ENCODE results near the gene SAFB.
A peak's percentile ranks its signal among the peaks of the same experiment; 100 is the strongest.

DNA sequence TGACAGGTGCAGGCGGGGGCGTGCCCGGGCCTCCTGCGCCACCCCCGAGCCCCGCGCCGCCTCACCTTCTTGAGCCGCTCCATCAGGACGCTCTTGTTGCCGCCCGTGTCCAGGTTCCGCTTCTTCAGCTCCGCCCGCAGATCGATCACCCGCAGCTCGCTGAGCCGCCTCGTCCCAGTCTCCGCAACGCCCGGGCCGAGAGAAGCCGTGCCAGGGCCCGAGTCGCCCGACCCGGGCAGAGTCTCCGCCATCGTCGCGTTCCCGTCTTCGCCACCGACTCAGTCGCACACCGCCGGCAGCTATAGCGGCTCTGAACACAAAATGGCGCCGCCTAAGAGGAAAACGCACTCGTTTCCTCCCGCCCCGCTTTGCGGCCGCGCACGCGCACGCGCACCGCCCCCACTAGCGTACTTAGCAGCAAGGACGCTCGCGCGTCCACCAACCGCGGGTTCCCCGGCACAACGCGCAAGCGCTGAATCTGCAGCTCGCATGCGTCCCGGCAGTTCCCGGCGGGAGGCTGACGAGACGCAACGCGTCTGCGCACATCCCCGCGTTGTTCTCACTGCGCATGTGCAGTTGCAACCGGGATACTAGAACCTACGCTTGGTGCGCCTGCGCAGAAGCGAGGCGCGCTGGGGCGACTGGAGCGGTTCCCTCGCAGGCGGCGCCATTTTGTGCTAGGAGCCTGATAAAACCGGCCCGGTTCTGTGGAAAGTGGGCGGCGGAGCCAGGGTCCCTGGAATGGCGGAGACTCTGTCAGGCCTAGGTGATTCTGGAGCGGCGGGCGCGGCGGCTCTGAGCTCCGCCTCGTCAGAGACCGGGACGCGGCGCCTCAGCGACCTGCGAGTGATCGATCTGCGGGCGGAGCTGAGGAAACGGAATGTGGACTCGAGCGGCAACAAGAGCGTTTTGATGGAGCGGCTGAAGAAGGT is at the start of gene SAFB, which contains the start of gene SAFB2:
- TF ChIP-seq POLR2AphosphoS5 (IDR thresholded peaks at IDR 0.05; ENCODE audit: low read depth, low read length): peak; percentile 95
- TF ChIP-seq, protein P1, sequence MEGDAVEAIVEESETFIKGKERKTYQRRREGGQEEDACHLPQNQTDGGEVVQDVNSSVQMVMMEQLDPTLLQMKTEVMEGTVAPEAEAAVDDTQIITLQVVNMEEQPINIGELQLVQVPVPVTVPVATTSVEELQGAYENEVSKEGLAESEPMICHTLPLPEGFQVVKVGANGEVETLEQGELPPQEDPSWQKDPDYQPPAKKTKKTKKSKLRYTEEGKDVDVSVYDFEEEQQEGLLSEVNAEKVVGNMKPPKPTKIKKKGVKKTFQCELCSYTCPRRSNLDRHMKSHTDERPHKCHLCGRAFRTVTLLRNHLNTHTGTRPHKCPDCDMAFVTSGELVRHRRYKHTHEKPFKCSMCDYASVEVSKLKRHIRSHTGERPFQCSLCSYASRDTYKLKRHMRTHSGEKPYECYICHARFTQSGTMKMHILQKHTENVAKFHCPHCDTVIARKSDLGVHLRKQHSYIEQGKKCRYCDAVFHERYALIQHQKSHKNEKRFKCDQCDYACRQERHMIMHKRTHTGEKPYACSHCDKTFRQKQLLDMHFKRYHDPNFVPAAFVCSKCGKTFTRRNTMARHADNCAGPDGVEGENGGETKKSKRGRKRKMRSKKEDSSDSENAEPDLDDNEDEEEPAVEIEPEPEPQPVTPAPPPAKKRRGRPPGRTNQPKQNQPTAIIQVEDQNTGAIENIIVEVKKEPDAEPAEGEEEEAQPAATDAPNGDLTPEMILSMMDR (IDR thresholded peaks at IDR 0.05 in 2 of 3, conservative IDR thresholded peaks at IDR 0.05 in 1 of 3; ENCODE audit: borderline replicate concordance in 1 of 3, insufficient read depth in 1 of 3, low read depth in 2 of 3, low read length in 2 of 3): no peak
- TF ChIP-seq ZNF274 (IDR thresholded peaks at IDR 0.05; ENCODE audit: low read depth, low read length): no peak
- TF ChIP-seq YY1 (IDR thresholded peaks at IDR 0.05; ENCODE audit: extremely low read depth, insufficient replicate concordance, low read depth, low read length): peak; percentile 92
- TF ChIP-seq, protein P2, sequence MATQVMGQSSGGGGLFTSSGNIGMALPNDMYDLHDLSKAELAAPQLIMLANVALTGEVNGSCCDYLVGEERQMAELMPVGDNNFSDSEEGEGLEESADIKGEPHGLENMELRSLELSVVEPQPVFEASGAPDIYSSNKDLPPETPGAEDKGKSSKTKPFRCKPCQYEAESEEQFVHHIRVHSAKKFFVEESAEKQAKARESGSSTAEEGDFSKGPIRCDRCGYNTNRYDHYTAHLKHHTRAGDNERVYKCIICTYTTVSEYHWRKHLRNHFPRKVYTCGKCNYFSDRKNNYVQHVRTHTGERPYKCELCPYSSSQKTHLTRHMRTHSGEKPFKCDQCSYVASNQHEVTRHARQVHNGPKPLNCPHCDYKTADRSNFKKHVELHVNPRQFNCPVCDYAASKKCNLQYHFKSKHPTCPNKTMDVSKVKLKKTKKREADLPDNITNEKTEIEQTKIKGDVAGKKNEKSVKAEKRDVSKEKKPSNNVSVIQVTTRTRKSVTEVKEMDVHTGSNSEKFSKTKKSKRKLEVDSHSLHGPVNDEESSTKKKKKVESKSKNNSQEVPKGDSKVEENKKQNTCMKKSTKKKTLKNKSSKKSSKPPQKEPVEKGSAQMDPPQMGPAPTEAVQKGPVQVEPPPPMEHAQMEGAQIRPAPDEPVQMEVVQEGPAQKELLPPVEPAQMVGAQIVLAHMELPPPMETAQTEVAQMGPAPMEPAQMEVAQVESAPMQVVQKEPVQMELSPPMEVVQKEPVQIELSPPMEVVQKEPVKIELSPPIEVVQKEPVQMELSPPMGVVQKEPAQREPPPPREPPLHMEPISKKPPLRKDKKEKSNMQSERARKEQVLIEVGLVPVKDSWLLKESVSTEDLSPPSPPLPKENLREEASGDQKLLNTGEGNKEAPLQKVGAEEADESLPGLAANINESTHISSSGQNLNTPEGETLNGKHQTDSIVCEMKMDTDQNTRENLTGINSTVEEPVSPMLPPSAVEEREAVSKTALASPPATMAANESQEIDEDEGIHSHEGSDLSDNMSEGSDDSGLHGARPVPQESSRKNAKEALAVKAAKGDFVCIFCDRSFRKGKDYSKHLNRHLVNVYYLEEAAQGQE (IDR thresholded peaks at IDR 0.05; ENCODE audit: low read depth): no peak
- no peak for TF ChIP-seq ELF1 (IDR thresholded peaks at IDR 0.05; ENCODE audit: borderline replicate concordance, low read depth)
- TF ChIP-seq SIN3A (IDR thresholded peaks at IDR 0.05; ENCODE audit: low read depth): peak; percentile 92
- TF ChIP-seq, protein P3, sequence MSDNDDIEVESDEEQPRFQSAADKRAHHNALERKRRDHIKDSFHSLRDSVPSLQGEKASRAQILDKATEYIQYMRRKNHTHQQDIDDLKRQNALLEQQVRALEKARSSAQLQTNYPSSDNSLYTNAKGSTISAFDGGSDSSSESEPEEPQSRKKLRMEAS (IDR thresholded peaks at IDR 0.05): peak; percentile 85; the same call in 1 of the 2 replicates
